Ammon's horn (tissue), 1 donor: ENCODE measurements around the gene PUS3.
"Not testable (repeated sequence)": the region's sequence is repeated elsewhere in the genome, so short reads cannot be mapped to it uniquely, and the experiment has no call there.

ENCODE experiments used
- DNase-seq: peaks from one replicate; pipeline ENCODE4 v3.0.0-alpha.2; 2016; ENCODE audit warnings: low spot score

The PUS3 gene

GRCh38 chr11:125921042-125921441 is 18.0 kb upstream of the PUS3 start:
- no peak for DNase-seq

GRCh38 chr11:125918140-125918840 is 15.3 kb upstream of the PUS3 start:
- no peak for DNase-seq

DNA sequence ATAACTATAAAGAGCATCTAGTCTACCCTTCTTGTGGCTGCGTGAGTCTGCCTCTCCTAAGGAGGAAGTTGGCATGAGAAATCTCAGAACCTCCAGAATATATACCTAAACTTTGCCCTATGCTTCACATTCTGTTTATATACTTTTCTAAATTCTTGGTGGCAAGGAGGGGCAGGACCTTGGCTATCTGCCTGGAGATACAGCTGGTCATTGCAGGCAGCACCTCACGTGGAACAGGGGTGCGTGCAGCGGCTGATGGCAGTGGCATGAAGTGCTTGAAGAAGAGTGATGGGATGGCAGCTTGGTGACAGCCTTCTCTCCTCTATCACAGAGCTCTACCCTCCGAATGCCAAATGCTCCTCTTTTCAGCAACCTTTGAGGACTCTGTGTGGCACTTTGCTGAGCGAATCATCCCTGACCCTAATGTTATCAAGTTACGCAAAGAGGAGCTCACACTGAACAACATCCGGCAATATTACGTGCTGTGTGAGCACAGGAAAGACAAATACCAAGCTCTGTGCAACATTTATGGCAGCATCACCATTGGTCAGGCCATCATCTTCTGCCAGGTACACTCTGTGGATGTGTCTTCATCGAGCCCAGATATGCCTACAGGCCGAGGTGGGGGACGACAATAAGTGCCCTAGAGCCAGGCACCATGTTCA is 13.8 kb upstream of the PUS3 start:
- DNase-seq: no peak

DNA sequence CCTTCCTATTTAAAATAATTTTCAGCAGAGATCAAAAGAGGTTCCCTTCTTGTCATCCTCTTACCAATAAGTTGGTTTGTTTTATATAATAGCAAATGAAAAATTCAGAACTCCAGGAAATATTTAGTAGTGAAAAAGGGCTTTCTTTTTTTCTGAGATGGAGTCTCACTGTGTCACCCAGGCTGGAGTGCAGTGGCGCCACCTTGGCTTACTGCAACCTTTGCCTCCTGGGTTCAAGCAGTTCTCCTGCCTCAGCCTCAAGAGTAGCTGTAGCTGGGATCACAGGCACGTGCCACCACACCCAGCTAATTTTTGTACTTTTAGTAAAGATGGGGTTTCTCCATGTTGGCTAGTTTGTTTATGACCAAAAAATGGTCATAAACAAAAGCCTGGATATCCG is 11.6 kb upstream of the PUS3 start:
- DNase-seq: not testable (repeated sequence)

DNA sequence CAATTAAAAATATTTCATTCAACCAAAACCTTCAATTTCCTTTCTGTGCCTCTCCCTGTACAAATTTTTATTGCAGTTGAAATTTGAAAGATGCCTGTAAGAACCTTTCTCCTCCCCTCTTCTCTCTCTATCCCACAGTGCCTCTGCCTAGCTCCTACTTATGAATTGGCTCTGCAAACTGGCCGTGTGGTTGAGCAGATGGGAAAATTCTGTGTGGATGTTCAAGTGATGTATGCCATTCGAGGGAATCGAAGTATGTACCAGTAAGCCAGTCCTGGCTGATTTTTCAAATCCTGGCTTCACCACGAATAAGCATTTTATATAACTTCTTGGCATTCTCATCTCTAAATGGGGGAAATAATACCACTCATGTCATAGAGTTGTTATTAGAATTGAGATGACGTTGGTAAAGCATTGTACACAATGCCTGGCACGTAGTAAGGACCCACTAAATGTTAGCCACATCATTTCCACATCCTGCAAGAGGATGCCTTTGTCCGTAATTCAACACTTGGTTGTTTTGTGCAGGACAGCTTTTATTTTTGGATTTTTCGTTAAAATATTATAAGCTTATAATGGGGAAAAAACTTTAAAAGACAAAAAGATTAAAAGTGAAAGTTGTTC is 7.3 kb upstream of the PUS3 start:
- DNase-seq: peak; percentile 74

- DNase-seq: no peak
Observed at GRCh38 chr11:125904678-125905077, 1.7 kb upstream of the PUS3 start.

GRCh38 chr11:125903711-125904659 is 979 bp upstream of the PUS3 start, which contains the start of gene DDX25:
TSS of gene DDX25 (plus strand) at chr11:125904508. CDS start at chr11:125904518, 10 bp downstream.
- DNase-seq: peak; percentile 79

GRCh38 chr11:125902277-125902926 is 604 bp downstream of the PUS3 start:
- no peak for DNase-seq

DNA sequence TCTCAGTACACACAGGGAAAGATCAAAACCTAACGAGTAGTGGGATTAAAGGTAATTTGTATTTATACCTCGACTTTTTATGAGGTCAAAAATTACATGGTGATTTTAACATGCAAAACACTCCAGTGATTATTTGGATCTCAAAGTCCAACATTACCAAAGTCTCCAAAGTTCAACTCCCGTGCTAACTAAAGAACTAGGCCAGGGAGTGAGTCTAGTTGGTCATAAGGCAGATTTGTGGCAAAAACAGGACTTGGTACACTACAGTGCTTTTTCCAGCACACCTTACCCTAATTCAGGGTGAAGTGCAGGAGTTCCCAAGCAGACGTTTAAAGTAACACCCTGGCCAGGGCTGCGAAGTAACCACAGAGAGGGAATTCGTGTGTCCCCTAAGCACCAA is 1.1 kb downstream of the PUS3 start:
- no peak for DNase-seq

- no peak for DNase-seq
Observed at GRCh38 chr11:125892994-125893393, 10.0 kb downstream of the PUS3 start.

DNA sequence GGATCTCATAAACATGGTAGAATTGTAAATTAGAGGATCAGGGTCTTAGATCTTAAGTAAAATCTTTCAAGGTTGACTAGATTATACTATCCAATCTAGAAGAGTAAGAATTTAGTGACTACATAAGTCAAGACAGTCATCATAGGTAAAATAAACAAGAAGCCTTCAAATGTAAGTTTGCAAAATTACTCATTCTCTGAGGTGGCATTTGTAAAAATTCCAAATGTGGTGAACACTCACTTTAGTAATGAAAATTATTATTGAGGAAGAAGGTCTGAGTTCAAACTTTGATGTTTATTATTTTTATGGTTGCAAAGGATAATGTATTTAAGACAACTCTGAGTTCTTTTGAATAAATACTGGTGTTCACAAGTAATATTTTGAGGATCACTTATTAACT is 10.9 kb downstream of the PUS3 start:
- DNase-seq: no peak

- DNase-seq: no peak
Observed at GRCh38 chr11:125890447-125891100, 12.4 kb downstream of the PUS3 start.

DNA sequence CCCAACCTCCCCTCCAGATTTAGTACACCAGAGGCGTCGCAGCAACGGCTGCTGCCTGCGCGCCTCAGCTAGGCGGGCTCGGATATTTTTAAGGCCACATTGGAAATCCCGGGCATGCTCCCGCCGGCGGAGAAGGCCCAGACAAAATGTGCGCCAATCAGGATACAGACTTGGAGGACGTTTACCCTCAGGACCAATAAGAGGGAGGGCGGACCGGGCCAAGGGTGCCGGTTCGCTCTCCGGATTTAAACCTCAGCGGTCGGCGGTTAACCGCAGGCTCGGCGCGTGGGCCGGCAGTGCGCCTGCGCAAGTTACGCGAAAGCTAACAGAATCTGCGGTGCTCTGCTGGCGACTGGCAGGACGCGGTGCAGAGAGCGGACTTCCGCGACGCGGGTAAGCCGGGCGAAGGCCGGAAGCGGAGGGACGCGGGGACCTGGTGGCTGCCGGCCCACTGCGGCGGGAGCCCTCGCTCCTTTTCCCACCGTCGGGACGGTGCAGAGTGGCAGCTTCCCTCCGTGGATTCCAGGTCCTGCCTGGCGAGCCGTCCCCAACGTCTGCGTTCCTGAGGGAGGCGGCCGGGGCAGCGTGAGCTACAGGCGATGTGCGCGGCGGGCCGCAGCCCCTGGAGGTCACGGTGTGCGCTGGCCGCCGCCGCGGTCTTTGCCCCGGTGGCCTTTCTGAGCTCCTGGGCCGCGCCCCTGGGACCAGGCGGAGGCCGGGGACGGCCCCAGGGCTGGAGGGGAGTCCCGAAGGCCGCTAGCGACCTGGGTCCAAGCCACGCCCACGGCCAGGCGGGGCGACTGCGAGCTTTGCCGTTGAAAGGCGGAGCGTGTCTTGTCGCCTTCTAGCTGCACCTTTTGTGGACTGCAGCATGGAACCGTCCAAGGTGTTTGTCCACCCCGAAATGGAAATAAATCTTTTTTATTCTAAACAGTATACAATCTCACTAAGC is 15.4 kb downstream of the PUS3 start, which contains the start of gene HYLS1:
TSS of gene HYLS1 (plus strand) at position 296 of the 952 bp plus-strand sequence. CDS start 11,701 bp downstream, outside the sequence.
- peak; percentile 96 for DNase-seq

DNA sequence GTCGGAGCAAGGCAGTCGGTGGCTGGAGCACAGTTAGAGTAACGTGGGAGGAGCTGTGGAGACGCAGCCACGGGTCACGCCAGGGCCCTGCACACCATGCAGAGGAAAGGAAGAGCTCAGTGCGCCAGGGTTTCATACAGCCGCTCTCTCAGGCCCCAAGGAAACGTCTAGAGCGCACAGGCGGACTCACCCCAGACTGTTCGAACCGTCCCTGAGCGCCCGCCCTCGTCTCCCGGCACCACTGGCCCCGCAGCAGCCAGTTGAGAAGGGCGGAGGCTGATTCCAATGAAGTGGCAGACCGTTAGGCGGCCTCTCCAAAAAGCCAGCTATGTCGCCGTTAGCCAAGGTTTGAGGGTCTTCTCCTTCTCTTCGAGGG is 16.0 kb downstream of the PUS3 start:
- peak; percentile 44 for DNase-seq

- no peak for DNase-seq
Observed at GRCh38 chr11:125883375-125883774, 19.6 kb downstream of the PUS3 start.

GRCh38 chr11:125881291-125881690 is 21.7 kb downstream of the PUS3 start:
- no peak for DNase-seq

- peak; percentile 88 for DNase-seq
Observed at GRCh38 chr11:125874556-125875124, 28.4 kb downstream of the PUS3 start.

- DNase-seq: no peak
Observed at GRCh38 chr11:125873881-125874555, 29.0 kb downstream of the PUS3 start.

DNA sequence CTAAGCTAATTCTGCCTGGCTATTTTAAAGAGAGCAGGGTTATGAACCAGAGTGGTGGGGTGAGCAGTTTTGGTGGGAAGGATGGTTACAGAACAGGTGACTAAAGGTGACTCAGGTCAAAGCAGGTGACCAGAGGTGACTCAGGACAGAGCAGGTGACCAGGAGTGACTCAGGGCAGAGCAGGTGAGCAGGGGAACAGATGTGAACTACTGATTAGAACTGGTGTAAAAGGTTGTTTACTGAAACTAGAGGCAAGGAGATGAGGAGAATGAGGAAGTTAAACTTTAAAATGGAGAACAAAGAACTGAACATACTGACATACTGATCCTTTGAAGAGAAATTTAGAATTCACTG is 30.9 kb downstream of the PUS3 start:
- DNase-seq: no peak
